A673 (cell line): ENCODE results near the gene TXN2.

Experiments used
- CTCF ChIP-seq: fragments of 300-800, 200-600 bp; sonication (generic); conservative IDR thresholded peaks from 2 replicates; pipeline ENCODE4 v1.5.1; 2017; ENCODE audit warnings: low read depth, mild to moderate bottlenecking, antibody characterized with exemption, low read length, moderate library complexity, mixed read lengths
- EZH2 ChIP-seq: fragments of 200-600 bp; sonication (generic); IDR thresholded peaks from 2 replicates; pipeline ENCODE4 v1.6.1; 2017; ENCODE audit warnings: borderline replicate concordance, low read depth, mild to moderate bottlenecking, mixed read lengths, antibody characterized with exemption, low read length; ENCODE audit not compliant: poor library complexity, severe bottlenecking

GRCh38 chr22:36505998-36506635, 24.7 kb upstream of the TXN2 start:
- TF ChIP-seq CTCF (no peak), EZH2 (no peak)
